GM12864 (cell line): ENCODE results near the gene TMEM100.
A peak's percentile ranks its signal among the peaks of the same experiment; 100 is the strongest.

ENCODE experiments used
- DNase-seq: peaks from one replicate; pipeline ENCODE4 v3.0.0-alpha.2; 2011; ENCODE audit warnings: low read depth
- H3K4me3 ChIP-seq: 2 replicates; pipeline ENCODE4 v1.5.1; 2011; ENCODE audit warnings: mild to moderate bottlenecking, low read depth, low read length, control low read depth
- CTCF ChIP-seq: IDR thresholded peaks from 2 replicates; pipeline ENCODE4 v1.5.1; 2011; ENCODE audit warnings: low read depth, mild to moderate bottlenecking, moderate library complexity, low read length, control low read depth, inconsistent platforms; ENCODE audit errors: missing control alignments

Gene TMEM100

GRCh38 chr17:55763856-55764255 lies 41.2 kb upstream of the TMEM100 start:
- no peak overlapping the region for H3K4me3 ChIP-seq
- TF ChIP-seq CTCF, result no peak
- DNase-seq, result no peak

- H3K4me3 ChIP-seq, result no peak overlapping the region
- DNase-seq, result no peak
- no peak for TF ChIP-seq CTCF
Measured at GRCh38 chr17:55762086-55762858, 39.6 kb upstream of the TMEM100 start.

GRCh38 chr17:55760643-55761355 lies 38.1 kb upstream of the TMEM100 start:
- TF ChIP-seq CTCF, result no peak
- H3K4me3 ChIP-seq, result no peak overlapping the region
- DNase-seq, result no peak

GRCh38 chr17:55758171-55758570 lies 35.5 kb upstream of the TMEM100 start:
- H3K4me3 ChIP-seq, result no peak overlapping the region
- TF ChIP-seq CTCF, result no peak
- no peak for DNase-seq

- no peak for TF ChIP-seq CTCF
- no peak for DNase-seq
- H3K4me3 ChIP-seq, result no peak overlapping the region
Measured at GRCh38 chr17:55757659-55758058, 35.0 kb upstream of the TMEM100 start.

GRCh38 chr17:55756689-55757088 lies 34.0 kb upstream of the TMEM100 start:
- no peak overlapping the region for H3K4me3 ChIP-seq
- TF ChIP-seq CTCF, result no peak
- no peak for DNase-seq

- no peak for DNase-seq
- TF ChIP-seq CTCF, result no peak
- H3K4me3 ChIP-seq, result peak overlapping the region; percentile 79
Measured at GRCh38 chr17:55751720-55752250, 29.1 kb upstream of the TMEM100 start.
